CD4-positive, CD25-positive, alpha-beta regulatory T cell (primary cell): ENCODE measurements around the gene CNDP2. TPM values are rescaled to one million over a fixed set of nuclear protein-coding genes. Genes with fewer than 3 reads are reported as not detected.
A peak's percentile ranks its signal among the peaks of the same experiment; 100 is the strongest.

Experiments used
- ATAC-seq, 2 donors: fragments of 150-1000 bp; cut with Tn5 transposase; one replicate each; pipeline ENCODE4 v1.10.0; 2021; ENCODE audit warnings: low read depth in 2 of 2, moderate number of reproducible peaks in 2 of 2, moderate library complexity in 1 of 2
- DNase-seq, 3 donors: peaks; one replicate each; pipeline versions ENCODE4 v3.0.0 to v3.0.0-alpha.2; 2012 to 2022; ENCODE audit warnings: mixed read lengths in 1 of 3
- H3K27ac ChIP-seq: one replicate; pipeline ENCODE4 v1.7.0; 2013; ENCODE audit warnings: mild to moderate bottlenecking, low read length; ENCODE audit not compliant: insufficient read depth, poor library complexity, severe bottlenecking
- H3K27me3 ChIP-seq: one replicate; pipeline ENCODE4 v1.7.0; 2013; ENCODE audit warnings: low read length; ENCODE audit not compliant: control insufficient read depth, insufficient read depth
- H3K36me3 ChIP-seq: one replicate; pipeline ENCODE4 v1.7.0; 2013; ENCODE audit warnings: mild to moderate bottlenecking, low read length, moderate library complexity; ENCODE audit not compliant: control insufficient read depth, insufficient read depth
- H3K4me1 ChIP-seq: 2 replicates; pipeline ENCODE4 v1.7.0; 2013; ENCODE audit warnings: mild to moderate bottlenecking, low read length; ENCODE audit not compliant: insufficient read depth, control insufficient read depth, poor library complexity, severe bottlenecking
- H3K4me3 ChIP-seq: one replicate; pipeline ENCODE4 v1.7.0; 2013; ENCODE audit warnings: low read depth, mild to moderate bottlenecking, low read length, moderate library complexity
- H3K9me3 ChIP-seq, 2 experiments: 1 replicate in 1 of 2; 2 replicates in 1 of 2; pipeline ENCODE4 v1.7.0; 2013; ENCODE audit warnings: low read length in 2 of 2, mild to moderate bottlenecking in 1 of 2, moderate library complexity in 1 of 2; ENCODE audit not compliant: control insufficient read depth in 2 of 2
- H3K27ac Mint-ChIP-seq, 3 donors: one replicate each; pipeline ENCODE4 v1.8.0; 2020 to 2022; ENCODE audit warnings: mild to moderate bottlenecking in 3 of 3, mixed read lengths in 3 of 3, moderate library complexity in 2 of 3
- H3K27me3 Mint-ChIP-seq: one replicate; pipeline ENCODE4 v1.8.0; 2022; ENCODE audit warnings: mild to moderate bottlenecking, mixed read lengths
- H3K36me3 Mint-ChIP-seq: one replicate; pipeline ENCODE4 v1.8.0; 2020; ENCODE audit warnings: mixed read lengths
- H3K4me1 Mint-ChIP-seq, 4 donors: one replicate each; pipeline ENCODE4 v1.8.0; 2020 to 2022; ENCODE audit warnings: mixed read lengths in 4 of 4, mild to moderate bottlenecking in 1 of 4
- H3K4me3 Mint-ChIP-seq, 4 donors: one replicate each; pipeline ENCODE4 v1.8.0; 2020 to 2022; ENCODE audit warnings: mild to moderate bottlenecking in 4 of 4, mixed read lengths in 4 of 4, moderate library complexity in 3 of 4
- H3K9me3 Mint-ChIP-seq, 7 donors: one replicate each; pipeline ENCODE4 v1.8.0; 2020 to 2022; ENCODE audit warnings: mixed read lengths in 7 of 7, mild to moderate bottlenecking in 3 of 7, moderate library complexity in 2 of 7
- polyA plus RNA-seq, 4 donors: library from polyadenylated mRNA; unstranded; fragments of 300-500 nt; fragmentation: Illumina TruSeq; gene quantifications; one replicate each; pipeline ENCODE4 v1.2.3, GENCODE V29; 2021
- total RNA-seq: library from RNA; stranded (reverse); gene quantifications from one replicate; pipeline ENCODE4 v1.2.3, GENCODE V29; 2022

Gene CNDP2
- total and polyA plus RNA-seq, 5 donors from 2014 or later: 101 to 136 (median 107) TPM

GRCh38 chr18:74528913-74529312 is 32.8 kb downstream of the CNDP2 start:
- Histone ChIP-seq H3K4me1 (no peaks in the 10 kb centered on the region), H3K4me3 (no peak overlapping the region), H3K9me3 (no peaks in the 10 kb centered on the region), H3K27ac (no peak overlapping the region), H3K27me3 (no peaks in the 10 kb centered on the region), H3K36me3 (no peaks in the 10 kb centered on the region)
- no peaks in the 10 kb centered on the region for H3K4me1 Mint-ChIP-seq
- no peaks in the 10 kb centered on the region for H3K36me3 Mint-ChIP-seq
- no peaks in the 10 kb centered on the region for H3K9me3 Mint-ChIP-seq
- peaks cover 10% of the 10 kb centered on the region for H3K27me3 Mint-ChIP-seq
- ATAC-seq (no peak), DNase-seq (no peak)
- no peak overlapping the region for H3K4me3 Mint-ChIP-seq
- no peak overlapping the region for H3K27ac Mint-ChIP-seq

GRCh38 chr18:74529378-74529777 is 33.2 kb downstream of the CNDP2 start:
- Histone ChIP-seq H3K9me3 (no peaks in the 10 kb centered on the region), H3K4me1 (no peaks in the 10 kb centered on the region), H3K27ac (no peak overlapping the region), H3K4me3 (no peak overlapping the region), H3K27me3 (no peaks in the 10 kb centered on the region), H3K36me3 (no peaks in the 10 kb centered on the region)
- H3K27me3 Mint-ChIP-seq: peaks cover 10% of the 10 kb centered on the region
- ATAC-seq (no peak), DNase-seq (no peak)
- H3K9me3 Mint-ChIP-seq: no peaks in the 10 kb centered on the region
- H3K36me3 Mint-ChIP-seq: no peaks in the 10 kb centered on the region
- no peak overlapping the region for H3K27ac Mint-ChIP-seq
- no peak overlapping the region for H3K4me3 Mint-ChIP-seq
- H3K4me1 Mint-ChIP-seq: no peaks in the 10 kb centered on the region

- Mint-ChIP-seq H3K9me3 (no peaks in the 10 kb centered on the region), H3K4me3 (no peak overlapping the region), H3K27ac (no peak overlapping the region), H3K27me3 (peaks cover 10% of the 10 kb centered on the region), H3K36me3 (no peaks in the 10 kb centered on the region), H3K4me1 (no peaks in the 10 kb centered on the region)
- ATAC-seq: no peak
- Histone ChIP-seq H3K9me3 (no peaks in the 10 kb centered on the region), H3K4me3 (no peak overlapping the region), H3K27me3 (no peaks in the 10 kb centered on the region), H3K36me3 (no peaks in the 10 kb centered on the region), H3K27ac (no peak overlapping the region), H3K4me1 (no peaks in the 10 kb centered on the region)
- DNase-seq: no peak
These were observed 33.8 kb downstream of the CNDP2 start for GRCh38 chr18:74529811-74530583.

GRCh38 chr18:74530584-74530862 is 34.4 kb downstream of the CNDP2 start:
- H3K27me3 ChIP-seq: no peaks in the 10 kb centered on the region
- Mint-ChIP-seq H3K27ac (no peak overlapping the region), H3K4me3 (no peak overlapping the region), H3K4me1 (no peaks in the 10 kb centered on the region), H3K9me3 (no peaks in the 10 kb centered on the region), H3K27me3 (peaks cover 10% of the 10 kb centered on the region), H3K36me3 (no peaks in the 10 kb centered on the region)
- H3K4me3 ChIP-seq: no peak overlapping the region
- H3K9me3 ChIP-seq: no peaks in the 10 kb centered on the region
- H3K27ac ChIP-seq: no peak overlapping the region
- H3K36me3 ChIP-seq: no peaks in the 10 kb centered on the region
- DNase-seq: no peak
- no peak for ATAC-seq
- no peaks in the 10 kb centered on the region for H3K4me1 ChIP-seq

GRCh38 chr18:74531043-74531442 is 34.9 kb downstream of the CNDP2 start:
- Histone ChIP-seq H3K27me3 (no peaks in the 10 kb centered on the region), H3K36me3 (no peaks in the 10 kb centered on the region), H3K4me1 (no peaks in the 10 kb centered on the region), H3K27ac (no peak overlapping the region), H3K4me3 (no peak overlapping the region), H3K9me3 (no peaks in the 10 kb centered on the region)
- Mint-ChIP-seq H3K27me3 (peaks cover 10% of the 10 kb centered on the region), H3K4me1 (peaks cover 0 to 1% (median 0%) of the 10 kb centered on the region in 4 donors), H3K4me3 (no peak overlapping the region), H3K9me3 (no peaks in the 10 kb centered on the region), H3K27ac (no peak overlapping the region), H3K36me3 (no peaks in the 10 kb centered on the region)
- ATAC-seq (no peak), DNase-seq (no peak)

- Histone ChIP-seq H3K4me1 (no peaks in the 10 kb centered on the region), H3K4me3 (no peak overlapping the region), H3K36me3 (no peaks in the 10 kb centered on the region), H3K9me3 (no peaks in the 10 kb centered on the region), H3K27me3 (no peaks in the 10 kb centered on the region), H3K27ac (no peak overlapping the region)
- DNase-seq (no peak), ATAC-seq (no peak)
- no peak overlapping the region for H3K4me3 Mint-ChIP-seq
- peaks cover 0 to 15% (median 7%) of the 10 kb centered on the region in 4 donors for H3K4me1 Mint-ChIP-seq
- peaks cover 4% of the 10 kb centered on the region for H3K27me3 Mint-ChIP-seq
- no peak overlapping the region for H3K27ac Mint-ChIP-seq
- no peaks in the 10 kb centered on the region for H3K36me3 Mint-ChIP-seq
- H3K9me3 Mint-ChIP-seq: no peaks in the 10 kb centered on the region
These were observed 36.4 kb downstream of the CNDP2 start for GRCh38 chr18:74532511-74533025.

- H3K4me1 Mint-ChIP-seq: peaks cover 0 to 15% (median 7%) of the 10 kb centered on the region in 4 donors
- H3K4me3 Mint-ChIP-seq: no peak overlapping the region
- Histone ChIP-seq H3K9me3 (no peaks in the 10 kb centered on the region), H3K36me3 (no peaks in the 10 kb centered on the region), H3K4me3 (no peak overlapping the region), H3K4me1 (no peaks in the 10 kb centered on the region), H3K27ac (no peak overlapping the region), H3K27me3 (no peaks in the 10 kb centered on the region)
- H3K27me3 Mint-ChIP-seq: peaks cover 4% of the 10 kb centered on the region
- no peaks in the 10 kb centered on the region for H3K9me3 Mint-ChIP-seq
- DNase-seq: no peak
- no peak for ATAC-seq
- H3K36me3 Mint-ChIP-seq: no peaks in the 10 kb centered on the region
- H3K27ac Mint-ChIP-seq: peak overlapping the region in 1 of 3 donors; percentile 3
These were observed 37.5 kb downstream of the CNDP2 start for GRCh38 chr18:74533666-74534065.
